Upper lobe of left lung (tissue), 6 donors: ENCODE data around the gene LIX1L. TPM values are rescaled to one million over a fixed set of nuclear protein-coding genes. Genes with fewer than 3 reads are reported as not detected.
A peak's percentile ranks its signal among the peaks of the same experiment; 100 is the strongest.

ENCODE experiments used
- ATAC-seq, 2 donors: fragments of 200-7000 bp; cut with Tn5 transposase; one replicate each; pipeline ENCODE4 v1.9.1; 2022; ENCODE audit warnings: mild to moderate bottlenecking in 2 of 2, moderate library complexity in 2 of 2; ENCODE audit not compliant: low FRiP score in 2 of 2
- DNase-seq, 2 donors: peaks; one replicate each; pipeline ENCODE4 v3.0.0-alpha.2; 2019 to 2020
- H3K27ac ChIP-seq, 4 donors: fragments of 200-600 bp; sonication (generic); one replicate each; pipeline ENCODE4 v1.5.1; 2016 to 2019
- H3K27me3 ChIP-seq, 4 donors: fragments of 200-600 bp; sonication (generic); one replicate each; pipeline ENCODE4 v1.5.1; 2017 to 2019
- H3K36me3 ChIP-seq, 4 donors: fragments of 200-600 bp; sonication (generic); one replicate each; pipeline ENCODE4 v1.5.1; 2016 to 2019
- H3K4me1 ChIP-seq, 4 donors: fragments of 200-600 bp; sonication (generic); one replicate each; pipeline ENCODE4 v1.5.1; 2018 to 2019
- H3K4me3 ChIP-seq, 4 donors: fragments of 200-600 bp; sonication (generic); one replicate each; pipeline ENCODE4 v1.5.1; 2017 to 2019; ENCODE audit warnings: mild to moderate bottlenecking in 2 of 4, moderate library complexity in 1 of 4
- H3K9me3 ChIP-seq, 4 donors: fragments of 200-600 bp; sonication (generic); one replicate each; pipeline ENCODE4 v1.5.1; 2018 to 2019
- CTCF ChIP-seq, 6 experiments: fragments of 450-650 bp in 4 of 6; fragments of 200-600 bp in 2 of 6; sonication (generic) in 2 of 6; IDR thresholded peaks; one replicate each; pipeline ENCODE4 v1.5.1; 2016 to 2019; ENCODE audit warnings: antibody characterized with exemption in 6 of 6
- EP300 ChIP-seq, 4 donors: sonication (generic); formaldehyde crosslinking; IDR thresholded peaks; one replicate each; pipeline ENCODE4 v1.5.1; 2017; ENCODE audit warnings: antibody characterized with exemption in 4 of 4, control low read depth in 2 of 4
- POLR2A ChIP-seq, 4 donors: fragments of 450-650 bp; IDR thresholded peaks; one replicate each; pipeline ENCODE4 v1.5.1; 2016 to 2017; ENCODE audit warnings: antibody characterized with exemption in 4 of 4, mild to moderate bottlenecking in 2 of 4
- POLR2AphosphoS5 ChIP-seq, 2 donors: sonication (generic); formaldehyde crosslinking; IDR thresholded peaks; one replicate each; pipeline ENCODE4 v1.5.1; 2017; ENCODE audit warnings: antibody characterized with exemption in 2 of 2
- WGBS, 2 donors: methylation state at CpG; one replicate each; pipeline ENCODE4 v1.1.5; 2017 to 2018; 5-methylcytosine and 5-hydroxymethylcytosine counted together
- total RNA-seq, 6 donors: library from RNA; depleted of rRNA in 4 of 6; stranded (reverse); fragments of >200 nt in 4 of 6; gene quantifications; one replicate each; pipeline versions ENCODE4 v1.1.0 to v1.2.1, GENCODE V29; 2016 to 2021
- donor health status: DM: no; HTN: no; CAD: no; lungs with moderate emphysema.
- donor health status: DM: no; HTN: yes; CAD: no; lungs with severe emphysema.

LIX1L gene
- total RNA-seq, 6 donors from 2014 or later, result 5.2 to 35.6 (median 16.5) TPM

- no peak overlapping the region for H3K4me3 ChIP-seq
- WGBS, 2 donors, result 87 to 90% methylated on average over 7 of the region's 7 CpGs
- H3K4me1 ChIP-seq, result peaks cover 21 to 25% (median 25%) of the 10 kb centered on the region in 4 donors
- no peaks in the 10 kb centered on the region for H3K27me3 ChIP-seq
- ATAC-seq (no peak), DNase-seq (peak in 1 of 2 donors; percentile 52)
- H3K36me3 ChIP-seq, result no peaks in the 10 kb centered on the region
- H3K27ac ChIP-seq, result no peak overlapping the region
- TF ChIP-seq POLR2A (IDR thresholded peaks at IDR 0.05) (no peak), POLR2AphosphoS5 (IDR thresholded peaks at IDR 0.05) (no peak), CTCF (IDR thresholded peaks at IDR 0.05) (no peak), EP300 (IDR thresholded peaks at IDR 0.05) (no peak)
- H3K9me3 ChIP-seq, result no peaks in the 10 kb centered on the region
Observed at GRCh38 chr1:145974721-145975120, 16.9 kb upstream of the LIX1L start.

- no peaks in the 10 kb centered on the region for H3K27me3 ChIP-seq
- 55 to 64% methylated on average over 7 of the region's 7 CpGs for WGBS, 2 donors
- H3K27ac ChIP-seq, result no peak overlapping the region
- H3K9me3 ChIP-seq, result no peaks in the 10 kb centered on the region
- ATAC-seq (no peak), DNase-seq (no peak)
- no peaks in the 10 kb centered on the region for H3K36me3 ChIP-seq
- TF ChIP-seq POLR2A (IDR thresholded peaks at IDR 0.05) (no peak), EP300 (IDR thresholded peaks at IDR 0.05) (no peak), POLR2AphosphoS5 (IDR thresholded peaks at IDR 0.05) (no peak), CTCF (IDR thresholded peaks at IDR 0.05) (no peak)
- H3K4me1 ChIP-seq, result peaks cover 5 to 7% (median 6%) of the 10 kb centered on the region in 4 donors
- no peak overlapping the region for H3K4me3 ChIP-seq
Observed at GRCh38 chr1:145972580-145972979, 14.8 kb upstream of the LIX1L start.

GRCh38 chr1:145967288-145967687 is 9.5 kb upstream of the LIX1L start:
- peaks cover 20 to 28% (median 25%) of the 10 kb centered on the region in 4 donors for H3K4me1 ChIP-seq
- no peak overlapping the region for H3K4me3 ChIP-seq
- TF ChIP-seq POLR2A (IDR thresholded peaks at IDR 0.05), result no peak
- TF ChIP-seq CTCF (IDR thresholded peaks at IDR 0.05), result no peak
- TF ChIP-seq EP300 (IDR thresholded peaks at IDR 0.05), result no peak
- TF ChIP-seq POLR2AphosphoS5 (IDR thresholded peaks at IDR 0.05), result no peak
- 94 to 97% methylated on average over 2 of the region's 2 CpGs for WGBS, 2 donors
- DNase-seq, result no peak
- no peak for ATAC-seq
- H3K27ac ChIP-seq, result no peak overlapping the region
- H3K36me3 ChIP-seq, result no peaks in the 10 kb centered on the region
- no peaks in the 10 kb centered on the region for H3K27me3 ChIP-seq
- peaks cover 0 to 3% (median 0%) of the 10 kb centered on the region in 4 donors for H3K9me3 ChIP-seq

- Histone ChIP-seq H3K4me1 (peaks cover 33 to 47% (median 41%) of the 10 kb centered on the region in 4 donors), H3K4me3 (peak overlapping the region; percentile 20 to 65 (median 55)), H3K27me3 (no peaks in the 10 kb centered on the region), H3K36me3 (no peaks in the 10 kb centered on the region), H3K27ac (peak overlapping the region; percentile 78 to 93 (median 91)), H3K9me3 (peaks cover 0 to 3% (median 0%) of the 10 kb centered on the region in 4 donors)
- TF ChIP-seq POLR2A (IDR thresholded peaks at IDR 0.05) (no peak), EP300 (IDR thresholded peaks at IDR 0.05) (no peak), CTCF (IDR thresholded peaks at IDR 0.05) (no peak), POLR2AphosphoS5 (IDR thresholded peaks at IDR 0.05) (no peak)
- ATAC-seq (no peak), DNase-seq (no peak)
- 1 to 3% methylated on average over 5 of the region's 5 CpGs for WGBS, 2 donors
Observed at GRCh38 chr1:145965119-145965744, 7.4 kb upstream of the LIX1L start.
